ENCODE results near the gene OR5B3. TPM values are rescaled to one million over a fixed set of nuclear protein-coding genes. Genes with fewer than 3 reads are reported as not detected.

Gene OR5B3
- total RNA-seq, 2 donors from 2014 or later, result not detected

- H3K27me3 Mint-ChIP-seq, result peaks cover 6% of the 10 kb centered on the region
- ATAC-seq (replicated peaks), result no peak
- no peak overlapping the region for H3K27ac Mint-ChIP-seq
- no peaks in the 10 kb centered on the region for H3K4me1 Mint-ChIP-seq
- H3K36me3 Mint-ChIP-seq (ENCODE audit: low read depth), result no peaks in the 10 kb centered on the region
- H3K4me3 Mint-ChIP-seq, result no peak overlapping the region
- H3K9me3 Mint-ChIP-seq, result no peaks in the 10 kb centered on the region
These were observed 16.1 kb downstream of the OR5B3 start for GRCh38 chr11:58390551-58391063.

- Mint-ChIP-seq H3K27ac (no peak within 1 kb of the TSS), H3K9me3 (no peaks in the 10 kb centered on the region), H3K27me3 (peaks cover 29% of the 10 kb centered on the region)
These were observed 47.7 kb downstream of the OR5B3 start, which contains the start of gene OR5B17 for GRCh38 chr11:58358969-58359368. Gene OR5B17 (minus strand): TSS chr11:58359069. CDS start chr11:58359069, 0 bp downstream.

DNA sequence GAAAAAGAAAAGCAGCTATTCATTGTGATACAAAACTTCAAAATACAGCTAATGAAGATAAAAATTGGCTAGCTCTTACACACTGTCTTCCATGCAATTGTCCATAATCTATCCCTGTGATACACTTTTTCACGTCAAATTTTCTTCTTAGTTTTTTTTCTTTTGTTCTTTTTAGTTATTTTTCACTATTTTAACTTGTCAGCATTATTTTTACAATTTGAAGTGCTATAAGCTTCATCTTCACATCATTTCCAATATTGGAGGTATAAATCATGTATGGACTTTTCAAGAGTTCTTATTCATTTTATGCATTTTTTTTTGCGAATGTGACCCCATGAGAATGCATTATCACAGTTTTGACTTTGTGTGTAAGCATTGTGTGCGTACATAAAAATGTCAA lies 51.9 kb downstream of the OR5B3 start:
- Mint-ChIP-seq H3K9me3 (no peaks in the 10 kb centered on the region), H3K4me3 (no peak overlapping the region), H3K27ac (no peak overlapping the region), H3K4me1 (no peaks in the 10 kb centered on the region), H3K27me3 (peaks cover 19% of the 10 kb centered on the region), H3K36me3 (ENCODE audit: low read depth) (no peaks in the 10 kb centered on the region)
- ATAC-seq (replicated peaks), result no peak

More at GRCh38 chr11:58358969-58359368, 47.7 kb downstream of the OR5B3 start, which contains the start of gene OR5B17:
- Mint-ChIP-seq H3K4me3 (no peak within 1 kb of the TSS), H3K36me3 (ENCODE audit: low read depth) (no peaks in the 10 kb centered on the region), H3K4me1 (no peaks in the 10 kb centered on the region)
- ATAC-seq (replicated peaks), result no peak

Other genes with a start within 250 kb of the OR5B3 start
- gene OR9Q2, start 217.8 kb downstream of the OR5B3 start, total RNA-seq, result under 1 TPM; 0.06 to 0.29 TPM
- gene OR1S2, start 202.7 kb downstream of the OR5B3 start, total RNA-seq, result not detected
- not detected for gene OR1S1, start 194.2 kb downstream of the OR5B3 start, total RNA-seq
- gene OR10Q1, start 178.0 kb downstream of the OR5B3 start, total RNA-seq, result not detected
- not detected for gene OR10W1, start 138.6 kb downstream of the OR5B3 start, total RNA-seq
- not detected for gene OR5B17, start 47.8 kb downstream of the OR5B3 start, total RNA-seq
- under 1 TPM in 1 of 2 donors, not detected in 1; 0.45 TPM for gene OR5B2, start 21.2 kb upstream of the OR5B3 start, total RNA-seq
- gene OR5B12, start 35.4 kb upstream of the OR5B3 start, total RNA-seq, result under 1 TPM in 1 of 2 donors, not detected in 1; 0.53 TPM
- 1 to 10 TPM; 2.9 to 3.6 TPM for gene OR5B21, start 101.2 kb upstream of the OR5B3 start, total RNA-seq
- 100 to 1,000 TPM; 234 to 320 TPM for gene LPXN, start 169.0 kb upstream of the OR5B3 start, total RNA-seq
- 10 to 100 TPM; 45.7 to 47.4 TPM for gene ZFP91, start 172.2 kb upstream of the OR5B3 start, total RNA-seq
- gene CNTF, start 215.8 kb upstream of the OR5B3 start, total RNA-seq, result 1 to 10 TPM; 4.1 to 5.5 TPM

Measured in activated T-helper 17 cell treated with anti-CD3 and anti-CD28 coated beads, Interleukin-2, amount 50 U/mL, for 72 hours (primary cell).